Ovary (tissue), 9 donors: ENCODE measurements around the gene CIDEC. TPM values are rescaled to one million over a fixed set of nuclear protein-coding genes. Genes with fewer than 3 reads are reported as not detected.
"Not testable (repeated sequence)": the region's sequence is repeated elsewhere in the genome, so short reads cannot be mapped to it uniquely, and the experiment has no call there.

Experiments used
- DNase-seq, 5 donors: peaks; one replicate each; pipeline ENCODE4 v3.0.0-alpha.2; 2019 to 2020
- H3K27ac ChIP-seq, 2 donors: fragments of 200-600 bp; one replicate each; pipeline versions ENCODE4 v1.5.1 to v1.8.0; 2019 to 2022
- H3K27me3 ChIP-seq: fragments of 200-600 bp; one replicate; pipeline ENCODE4 v1.8.0; 2022
- H3K36me3 ChIP-seq: fragments of 200-600 bp; sonication (generic); one replicate; pipeline ENCODE4 v1.5.1; 2019
- H3K4me1 ChIP-seq: one replicate; pipeline ENCODE4 v1.8.1; 2013; ENCODE audit warnings: mild to moderate bottlenecking, moderate library complexity; ENCODE audit not compliant: insufficient read depth
- H3K4me3 ChIP-seq: fragments of 200-600 bp; sonication (generic); one replicate; pipeline ENCODE4 v1.5.1; 2017
- H3K9me3 ChIP-seq, 2 donors: fragments of 200-600 bp in 1 of 2; sonication (generic) in 1 of 2; one replicate each; pipeline versions ENCODE4 v1.5.1 to v1.8.1; 2013 to 2019; ENCODE audit warnings: mild to moderate bottlenecking in 1 of 2, moderate library complexity in 1 of 2
- CTCF ChIP-seq, 3 donors: fragments of 450-650 bp in 2 of 3; fragments of 200-600 bp in 1 of 3; IDR thresholded peaks; one replicate each; pipeline versions ENCODE4 v1.5.1 to v1.8.0; 2016 to 2022; ENCODE audit warnings: antibody characterized with exemption in 3 of 3, mild to moderate bottlenecking in 1 of 3
- EP300 ChIP-seq: sonication (generic); formaldehyde crosslinking; IDR thresholded peaks from one replicate; pipeline ENCODE4 v1.6.1; 2017; ENCODE audit warnings: antibody characterized with exemption
- POLR2A ChIP-seq: fragments of 450-650 bp; IDR thresholded peaks from one replicate; pipeline ENCODE4 v1.6.1; 2017; ENCODE audit warnings: antibody characterized with exemption, mild to moderate bottlenecking, moderate library complexity
- WGBS, 3 donors: extraction: QIAGEN DNeasy Blood & Tissue Kit in 1 of 3; methylation state at CpG; one replicate each; pipeline versions ENCODE4 v1.1.5 to v1.1.7; 2013 to 2017; 5-methylcytosine and 5-hydroxymethylcytosine counted together
- intact Hi-C, 4 donors: fragments of 100-400 bp; cut with DNase I; formaldehyde crosslinking; loops; one replicate each; pipeline versions ENCODE4 v1.11.0 to v1.15.1; 2022 to 2023
- polyA plus RNA-seq, 2 donors: library from polyadenylated mRNA; stranded (reverse); fragments of 200-250 nt in 1 of 2; fragments of 350-450 nt in 1 of 2; fragmentation: Illumina TruSeq in 1 of 2; extraction: RNeasy Lipid Tissue Mini Kit (QIAGEN cat#74804) in 1 of 2; gene quantifications; one replicate each; pipeline ENCODE4 v1.2.3, GENCODE V29; 2013 to 2014
- total RNA-seq, 7 donors: library from RNA; depleted of rRNA in 2 of 7; stranded (reverse); fragments of >200 nt in 2 of 7; fragmentation: NEBNext Ultra II Directional in 3 of 7; extraction: Animal tissue kit (Norgen Biotek cat#: 25700) in 3 of 7; gene quantifications; one replicate each; pipeline versions ENCODE4 v1.1.0 to v1.2.4, GENCODE V29; 2016 to 2023
- donor health status: DM: no; HTN: no; CAD: no; lungs with moderate emphysema.
- donor health status: DM: no; HTN: no; CAD: no.
- donor health status: Bipolar disorder and iron deficiency.
- donor health status: DM: yes; HTN: yes; CAD: no.
- donor health status: DM: no; HTN: no; CAD: no.
- donor health status: DM: yes; HTN: yes; CAD: no.

Gene CIDEC
- total and polyA plus RNA-seq, 9 donors: 0.23 to 3.0 (median 1.3) TPM; not detected in 5

GRCh38 chr3:9861201-9861600 lies 18.9 kb downstream of the CIDEC start:
- Histone ChIP-seq H3K36me3 (no peaks in the 10 kb centered on the region), H3K27ac (no peak overlapping the region), H3K9me3 (no peaks in the 10 kb centered on the region), H3K4me3 (no peak overlapping the region), H3K27me3 (no peaks in the 10 kb centered on the region), H3K4me1 (peaks cover 10% of the 10 kb centered on the region)
- intact Hi-C loops: loop anchor here in 1 of 4 donors (5.0 kb wide), 1 partner anchor 56 kb away; the partner anchor contains the start of gene IL17RC
- TF ChIP-seq POLR2A (no peak), CTCF (IDR thresholded peaks at IDR 0.05) (no peak)
- 94 to 98% (median 96%) methylated on average over 4 of the region's 4 CpGs for WGBS, 3 donors
- no peak for DNase-seq

DNA sequence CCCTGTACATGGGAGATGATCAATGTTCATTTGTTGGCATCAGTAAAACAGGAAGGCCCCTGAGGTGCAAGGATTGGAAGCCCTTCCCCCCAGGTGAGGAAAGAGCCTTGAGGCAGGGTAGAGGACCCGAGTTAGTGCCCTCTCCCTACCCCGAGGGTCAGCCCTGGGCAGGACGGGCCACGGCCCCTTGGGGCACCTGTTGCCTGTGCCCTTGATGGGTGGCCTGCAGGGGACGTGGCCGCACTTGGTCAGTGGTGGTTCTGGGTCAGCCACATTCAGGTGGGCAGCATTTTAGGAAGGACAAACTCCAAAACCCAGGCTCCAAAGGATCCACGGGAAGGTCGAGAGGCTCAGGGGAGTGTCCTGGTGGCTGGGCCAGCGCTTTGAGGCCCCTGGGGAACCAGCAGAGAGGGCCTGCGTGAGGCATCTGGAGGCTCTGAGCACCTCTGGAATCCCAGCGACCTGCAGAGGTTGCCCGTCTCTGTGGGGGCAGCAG lies 20.5 kb downstream of the CIDEC start:
- H3K27me3 ChIP-seq: no peaks in the 10 kb centered on the region
- H3K9me3 ChIP-seq: no peaks in the 10 kb centered on the region
- WGBS, 3 donors: 86 to 93% (median 87%) methylated on average over 12 of the region's 12 CpGs
- intact Hi-C loops: loop anchor here in 1 of 4 donors (5.0 kb wide), 1 partner anchor 58 kb away; the partner anchor contains the start of gene IL17RC
- H3K27ac ChIP-seq: no peak overlapping the region
- DNase-seq: no peak
- no peaks in the 10 kb centered on the region for H3K4me1 ChIP-seq
- no peak for TF ChIP-seq CTCF (IDR thresholded peaks at IDR 0.05)
- TF ChIP-seq POLR2A: no peak
- no peak for TF ChIP-seq EP300
- H3K4me3 ChIP-seq: no peak overlapping the region
- H3K36me3 ChIP-seq: no peaks in the 10 kb centered on the region

GRCh38 chr3:9855594-9855993 lies 24.5 kb downstream of the CIDEC start:
- H3K27ac ChIP-seq: no peak overlapping the region
- H3K4me1 ChIP-seq: no peaks in the 10 kb centered on the region
- H3K36me3 ChIP-seq: no peaks in the 10 kb centered on the region
- 96 to 98% (median 98%) methylated on average over 3 of the region's 3 CpGs for WGBS, 3 donors
- intact Hi-C loops: no loop called here
- no peaks in the 10 kb centered on the region for H3K9me3 ChIP-seq
- no peak for DNase-seq
- H3K27me3 ChIP-seq: no peaks in the 10 kb centered on the region
- TF ChIP-seq EP300: no peak
- no peak for TF ChIP-seq POLR2A
- no peak for TF ChIP-seq CTCF (IDR thresholded peaks at IDR 0.05)
- no peak overlapping the region for H3K4me3 ChIP-seq

- DNase-seq, H3K9me3 ChIP-seq, H3K36me3 ChIP-seq, intact Hi-C loops, H3K27me3 ChIP-seq, H3K4me1 ChIP-seq, H3K4me3 ChIP-seq, H3K27ac ChIP-seq: not testable (repeated sequence)
- 72 to 75% (median 72%) methylated on average over 11 of the region's 11 CpGs for WGBS, 3 donors
These were observed 25.6 kb downstream of the CIDEC start for GRCh38 chr3:9854291-9854940.

- no peaks in the 10 kb centered on the region for H3K36me3 ChIP-seq
- DNase-seq: no peak
- intact Hi-C loops: no loop called here
- TF ChIP-seq EP300 (no peak), POLR2A (no peak), CTCF (IDR thresholded peaks at IDR 0.05) (no peak)
- H3K9me3 ChIP-seq: no peaks in the 10 kb centered on the region
- no peaks in the 10 kb centered on the region for H3K27me3 ChIP-seq
- 87 to 94% (median 91%) methylated on average over 6 of the region's 6 CpGs for WGBS, 3 donors
- H3K4me1 ChIP-seq: no peaks in the 10 kb centered on the region
- no peak overlapping the region for H3K27ac ChIP-seq
- H3K4me3 ChIP-seq: no peak overlapping the region
These were observed 27.5 kb downstream of the CIDEC start for GRCh38 chr3:9852528-9852927.

DNA sequence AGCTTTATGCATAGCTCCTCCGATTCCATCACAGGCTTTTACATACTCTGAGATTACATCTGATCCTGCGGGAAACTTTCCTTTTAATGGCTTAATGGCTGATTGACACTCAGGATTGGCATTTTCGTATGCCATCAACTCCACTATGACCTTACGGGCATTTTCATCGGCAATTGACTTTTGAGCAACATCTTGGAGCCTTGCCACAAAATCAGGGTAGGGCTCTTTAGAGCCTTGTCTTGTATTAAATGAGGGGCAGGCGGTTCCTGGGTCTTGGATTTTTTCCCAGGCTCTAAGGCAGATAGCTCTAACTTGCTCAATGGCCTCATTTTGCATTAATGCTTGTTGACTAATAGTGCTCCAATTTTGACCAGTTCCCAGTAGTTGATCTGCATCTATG lies 28.1 kb downstream of the CIDEC start:
- H3K27me3 ChIP-seq, intact Hi-C loops, H3K4me1 ChIP-seq, H3K9me3 ChIP-seq, H3K36me3 ChIP-seq, H3K27ac ChIP-seq, DNase-seq, H3K4me3 ChIP-seq: not testable (repeated sequence)
- 71 to 80% (median 73%) methylated on average over 6 of the region's 6 CpGs for WGBS, 3 donors

DNA sequence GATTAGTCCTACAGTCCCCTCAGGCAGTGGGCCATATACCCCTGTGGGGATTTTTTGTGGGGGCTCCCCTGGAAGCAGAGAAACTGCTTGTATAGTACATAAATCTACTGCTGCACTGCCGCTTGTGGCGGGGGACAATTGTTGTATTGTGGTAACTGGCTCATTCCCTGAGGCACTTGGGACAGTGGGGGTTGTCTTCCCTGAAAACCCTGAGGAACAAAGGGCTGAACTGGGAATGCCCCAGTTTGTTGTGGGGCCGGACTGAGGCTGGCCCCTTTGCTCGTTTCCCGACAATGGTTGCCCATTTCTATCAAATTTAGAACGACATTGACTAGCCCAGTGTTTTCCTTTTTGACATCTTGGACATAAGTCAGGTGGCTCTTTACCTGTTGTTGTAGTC lies 28.7 kb downstream of the CIDEC start:
- H3K4me1 ChIP-seq, H3K27ac ChIP-seq, H3K27me3 ChIP-seq, intact Hi-C loops, H3K9me3 ChIP-seq, H3K4me3 ChIP-seq, DNase-seq, H3K36me3 ChIP-seq: not testable (repeated sequence)
- 84 to 90% (median 86%) methylated on average over 6 of the region's 6 CpGs for WGBS, 3 donors
